AG04449 (cell line): Measurements from ENCODE around the gene HS3ST2.

Source experiments
- CTCF ChIA-PET: fragments of 350-600 bp; formaldehyde crosslinking; extraction: SDS; loops from one replicate; lab custom pipeline; 2021; ENCODE audit warnings: antibody characterized with exemption; lab: Yijun Ruan, JAX
- POLR2A ChIA-PET: fragments of 400-600, 350-600 bp; formaldehyde crosslinking; extraction: SDS; loops from one replicate; lab custom pipeline; 2020; ENCODE audit warnings: antibody characterized with exemption, inconsistent platforms; lab: Yijun Ruan, JAX
- DNase-seq: peaks from one replicate; pipeline ENCODE4 v3.0.0-alpha.2; 2010; ENCODE audit warnings: low read depth, low spot score
- H3K4me3 ChIP-seq: 2 replicates; pipeline ENCODE4 v1.5.1; 2011; ENCODE audit warnings: low read depth, mild to moderate bottlenecking, control low read depth, low read length
- CTCF ChIP-seq: IDR thresholded peaks from one replicate; pipeline ENCODE4 v1.5.1; 2011; ENCODE audit warnings: mild to moderate bottlenecking, moderate library complexity, low read length, control low read depth, inconsistent platforms; ENCODE audit not compliant: insufficient read depth; ENCODE audit errors: missing control alignments

HS3ST2 gene

GRCh38 chr16:22781480-22781879 is 32.5 kb upstream of the HS3ST2 start:
- POLR2A ChIA-PET = no interaction called here
- no peak for DNase-seq
- no peak for TF ChIP-seq CTCF
- no peak overlapping the region for H3K4me3 ChIP-seq
- CTCF ChIA-PET = no interaction called here

GRCh38 chr16:22782314-22782713 is 31.6 kb upstream of the HS3ST2 start:
- no peak for TF ChIP-seq CTCF
- POLR2A ChIA-PET = no interaction called here
- CTCF ChIA-PET = no interaction called here
- H3K4me3 ChIP-seq = no peak overlapping the region
- DNase-seq = no peak

- ChIA-PET POLR2A (no interaction called here), CTCF (no interaction called here)
- H3K4me3 ChIP-seq = no peak overlapping the region
- no peak for TF ChIP-seq CTCF
- DNase-seq = no peak
Measured at GRCh38 chr16:22784690-22785214, 29.2 kb upstream of the HS3ST2 start.

GRCh38 chr16:22785552-22785951 is 28.4 kb upstream of the HS3ST2 start:
- CTCF ChIA-PET = no interaction called here
- no peak for DNase-seq
- no peak overlapping the region for H3K4me3 ChIP-seq
- TF ChIP-seq CTCF = no peak
- POLR2A ChIA-PET = no interaction called here

- H3K4me3 ChIP-seq = no peak overlapping the region
- DNase-seq = no peak
- CTCF ChIA-PET = no interaction called here
- POLR2A ChIA-PET = no interaction called here
- no peak for TF ChIP-seq CTCF
Measured at GRCh38 chr16:22786284-22786683, 27.7 kb upstream of the HS3ST2 start.

GRCh38 chr16:22786691-22787090 is 27.3 kb upstream of the HS3ST2 start:
- ChIA-PET CTCF (no interaction called here), POLR2A (no interaction called here)
- no peak for TF ChIP-seq CTCF
- no peak overlapping the region for H3K4me3 ChIP-seq
- DNase-seq = no peak
